HCT116 (cell line): ENCODE measurements around the gene TMEM45A. TPM values are rescaled to one million over a fixed set of nuclear protein-coding genes. Genes with fewer than 3 reads are reported as not detected.

Experiments used
- ATAC-seq: fragments of 200-7000 bp; cut with Tn5 transposase; 2 replicates; pipeline ENCODE4 v1.9.1; 2020; ENCODE audit warnings: mild to moderate bottlenecking, moderate library complexity
- BruUV-seq: library from RNA; stranded (reverse); fragments of 400-500 nt; replicated peaks from 2 replicates; lab custom pipeline; 2021; lab: Mats Ljungman, UMichigan
- CTCF ChIA-PET: fragments of 300-600 bp; sonication (Branson Sonifier 250); formaldehyde crosslinking; loops from one replicate; lab custom pipeline; 2021; ENCODE audit warnings: antibody characterized with exemption; lab: Charles Lee
- POLR2A ChIA-PET: fragments of 300-600, 350-600 bp; sonication (Branson Sonifier 250); formaldehyde crosslinking; loops from one replicate; lab custom pipeline; 2021; ENCODE audit warnings: antibody characterized with exemption; lab: Charles Lee
- RAD21 ChIA-PET, 2 experiments: fragments of 300-600 bp; sonication (Branson Sonifier 250); formaldehyde crosslinking; loops; one replicate each; lab custom pipeline; 2023; ENCODE audit warnings: low total read pairs in 2 of 2; ENCODE audit not compliant: uncharacterized antibody in 2 of 2, unreplicated experiment in 2 of 2, low non-redundant PET in 1 of 2; lab: Charles Lee
- DNase-seq: peaks from one replicate; pipeline ENCODE4 v3.0.0-alpha.2; 2010; ENCODE audit warnings: low read depth, low spot score
- H2AFZ ChIP-seq: fragments of 200-600 bp; shearing (Covaris generic), sonication (generic); 2 replicates; pipeline ENCODE4 v1.6.1; 2017; ENCODE audit warnings: low read depth, mixed run types, mixed read lengths, antibody characterized with exemption, low read length; ENCODE audit not compliant: poor library complexity, severe bottlenecking
- H3K27ac ChIP-seq: 2 replicates; pipeline ENCODE4 v1.5.1; 2012; ENCODE audit warnings: low read depth, low read length
- H3K27me3 ChIP-seq: fragments of 200-600 bp; sonication (generic); 2 replicates; pipeline ENCODE4 v1.6.1; 2016; ENCODE audit warnings: mixed run types, low read length, mixed read lengths; ENCODE audit not compliant: insufficient read depth
- H3K36me3 ChIP-seq, 2 experiments: fragments of 200-500 bp in 1 of 2; fragments of 200-600 bp in 1 of 2; sonication (Bioruptor generic) in 1 of 2; sonication (generic) in 1 of 2; 2 replicates each; pipeline versions ENCODE4 v1.5.1 to v1.6.1; 2014 to 2016; ENCODE audit warnings: low read length in 2 of 2, inconsistent platforms in 1 of 2, mixed read lengths in 1 of 2, mixed run types in 1 of 2; ENCODE audit not compliant: insufficient read depth in 2 of 2, control insufficient read depth in 1 of 2
- H3K4me1 ChIP-seq, 2 experiments: fragments of 200-600 bp in 1 of 2; sonication (generic) in 1 of 2; 2 replicates each; pipeline versions ENCODE4 v1.5.1 to v1.6.1; 2012 to 2017; ENCODE audit warnings: low read length in 2 of 2, inconsistent platforms in 1 of 2, mild to moderate bottlenecking in 1 of 2, mixed read lengths in 1 of 2, mixed run types in 1 of 2, moderate library complexity in 1 of 2; ENCODE audit not compliant: insufficient read depth in 2 of 2, control insufficient read depth in 1 of 2
- H3K4me2 ChIP-seq: fragments of 200-600 bp; sonication (generic); 2 replicates; pipeline ENCODE4 v1.6.1; 2017; ENCODE audit warnings: mixed run types, low read length, mixed read lengths
- H3K4me3 ChIP-seq, 2 experiments: fragments of 200-600 bp in 1 of 2; sonication (generic) in 1 of 2; replicated peaks in 1 of 2; 2 replicates each; pipeline ENCODE4 v1.5.1; 2011 to 2016; ENCODE audit warnings: low read length in 2 of 2, control low read depth in 1 of 2, low read depth in 1 of 2, mild to moderate bottlenecking in 1 of 2, mixed read lengths in 1 of 2, mixed run types in 1 of 2
- H3K79me2 ChIP-seq: fragments of 200-600 bp; sonication (generic); 2 replicates; pipeline ENCODE4 v1.6.1; 2017; ENCODE audit warnings: mild to moderate bottlenecking, mixed run types, low read length, moderate library complexity, mixed read lengths; ENCODE audit not compliant: insufficient read depth
- H3K9ac ChIP-seq: fragments of 200-600 bp; sonication (generic); 2 replicates; pipeline ENCODE4 v1.6.1; 2016; ENCODE audit warnings: low read length, mixed read lengths
- H3K9me2 ChIP-seq: fragments of 200-600 bp; sonication (generic), shearing (Covaris generic); 2 replicates; pipeline ENCODE4 v1.6.1; 2017; ENCODE audit warnings: mixed run types, mild to moderate bottlenecking, moderate library complexity; ENCODE audit not compliant: insufficient read depth
- H3K9me3 ChIP-seq, 2 experiments: fragments of 200-500 bp in 1 of 2; fragments of 200-600 bp in 1 of 2; sonication (Bioruptor generic) in 1 of 2; sonication (generic) in 1 of 2; 2 replicates each; pipeline ENCODE4 v1.6.1; 2014 to 2017; ENCODE audit warnings: low read length in 2 of 2, mixed read lengths in 2 of 2, inconsistent platforms in 1 of 2, low read depth in 1 of 2, mild to moderate bottlenecking in 1 of 2, mixed run types in 1 of 2, moderate library complexity in 1 of 2; ENCODE audit not compliant: control insufficient read depth in 1 of 2, insufficient read depth in 1 of 2
- H4K20me1 ChIP-seq: fragments of 200-600 bp; sonication (generic), shearing (Covaris generic); 2 replicates; pipeline ENCODE4 v1.6.1; 2017; ENCODE audit warnings: mixed run types, mild to moderate bottlenecking, moderate library complexity; ENCODE audit not compliant: insufficient read depth
- CBX3 ChIP-seq: IDR thresholded peaks from 2 replicates; pipeline ENCODE4 v1.6.1; 2012; ENCODE audit warnings: low read depth
- CTCF ChIP-seq, 3 experiments: fragments of 200-600 bp in 1 of 3; sonication (generic) in 1 of 3; IDR thresholded peaks in 2 of 3; conservative IDR thresholded peaks in 1 of 3; 2 replicates each; pipeline ENCODE4 v1.5.1; 2012 to 2017; ENCODE audit warnings: low read depth in 2 of 3, low read length in 2 of 3, antibody characterized with exemption in 1 of 3, borderline replicate concordance in 1 of 3, control low read depth in 1 of 3, mild to moderate bottlenecking in 1 of 3, mixed read lengths in 1 of 3, mixed run types in 1 of 3, moderate library complexity in 1 of 3; ENCODE audit not compliant: insufficient read depth in 1 of 3
- EGR1 ChIP-seq: IDR thresholded peaks from 2 replicates; pipeline ENCODE4 v1.6.1; 2012; ENCODE audit warnings: low read depth
- FOSL1 ChIP-seq: IDR thresholded peaks from 2 replicates; pipeline ENCODE4 v1.6.1; 2012; ENCODE audit warnings: low read depth
- JUND ChIP-seq: IDR thresholded peaks from 2 replicates; pipeline ENCODE4 v1.6.1; 2012
- MAX ChIP-seq: IDR thresholded peaks from 2 replicates; pipeline ENCODE4 v1.6.1; 2012
- POLR2A ChIP-seq: IDR thresholded peaks from 2 replicates; pipeline ENCODE4 v1.7.0; 2011; ENCODE audit warnings: borderline replicate concordance; ENCODE audit not compliant: insufficient read depth, insufficient read length; ENCODE audit errors: extremely low read depth
- POLR2AphosphoS5 ChIP-seq: IDR thresholded peaks from 2 replicates; pipeline ENCODE4 v1.6.1; 2011; ENCODE audit warnings: mild to moderate bottlenecking, low read depth, low read length, moderate library complexity
- REST ChIP-seq: IDR thresholded peaks from 2 replicates; pipeline ENCODE4 v1.6.1; 2012; ENCODE audit warnings: low read depth
- SRF ChIP-seq: IDR thresholded peaks from 2 replicates; pipeline ENCODE4 v1.6.1; 2012; ENCODE audit warnings: low read depth
- TCF7L2 ChIP-seq: IDR thresholded peaks from 2 replicates; pipeline ENCODE4 v1.7.0; 2011; ENCODE audit warnings: borderline replicate concordance, inconsistent platforms; ENCODE audit not compliant: insufficient read depth, insufficient read length; ENCODE audit errors: extremely low read depth
- ZFX ChIP-seq: fragments of 450-650 bp; IDR thresholded peaks from 2 replicates; pipeline ENCODE4 v1.6.1; 2017
- intact Hi-C: fragments of 100-400 bp; cut with micrococcal nuclease; formaldehyde crosslinking; loops from 2 replicates; pipeline ENCODE4 v1.10.0; 2022
- total RNA-seq: library from RNA; stranded (reverse); gene quantifications from one replicate; pipeline ENCODE4 v1.2.1, GENCODE V29; 2021; ENCODE audit not compliant: unreplicated experiment

TMEM45A gene
- total RNA-seq, 1 experiment from 2014 or later: 5.0 TPM

- Histone ChIP-seq H3K4me1 (peaks cover 0 to 4% of the 10 kb centered on the region in 2 experiments; a peak in 1 of 4 replicates), H4K20me1 (no peaks in the 10 kb centered on the region), H3K9me3 (no peaks in the 10 kb centered on the region), H3K36me3 (no peaks in the 10 kb centered on the region), H3K79me2 (no peaks in the 10 kb centered on the region), H3K9ac (no peak overlapping the region), H2AFZ (no peak overlapping the region), H3K9me2 (no peaks in the 10 kb centered on the region), H3K4me3 (no peak overlapping the region), H3K27me3 (no peaks in the 10 kb centered on the region), H3K4me2 (no peak overlapping the region), H3K27ac (no peak overlapping the region)
- BruUV-seq: no TSS peak
- no peak for TF ChIP-seq TCF7L2
- no peak for TF ChIP-seq REST
- TF ChIP-seq CTCF (IDR thresholded peaks at IDR 0.05 in 2 of 3, conservative IDR thresholded peaks at IDR 0.05 in 1 of 3; ENCODE audit: borderline replicate concordance in 1 of 3, insufficient read depth in 1 of 3, low read depth in 2 of 3, low read length in 2 of 3): no peak
- no peak for TF ChIP-seq SRF
- no peak for TF ChIP-seq POLR2AphosphoS5
- TF ChIP-seq EGR1: no peak
- no peak for TF ChIP-seq POLR2A
- TF ChIP-seq ZFX: no peak
- no peak for TF ChIP-seq JUND
- TF ChIP-seq FOSL1: no peak
- TF ChIP-seq CBX3: no peak
- no peak for TF ChIP-seq MAX
- ChIA-PET POLR2A (no interaction called here), CTCF (no interaction called here), RAD21 (no interaction called here)
- intact Hi-C loops: no loop called here
- ATAC-seq (no peak), DNase-seq (no peak)
Observed at GRCh38 chr3:100540791-100541334, 48.4 kb downstream of the TMEM45A start.
